ENCODE measurements around the gene IL6R.
"Not testable (repeated sequence)": the region's sequence is repeated elsewhere in the genome, so short reads cannot be mapped to it uniquely, and the experiment has no call there.

IL6R gene

DNA sequence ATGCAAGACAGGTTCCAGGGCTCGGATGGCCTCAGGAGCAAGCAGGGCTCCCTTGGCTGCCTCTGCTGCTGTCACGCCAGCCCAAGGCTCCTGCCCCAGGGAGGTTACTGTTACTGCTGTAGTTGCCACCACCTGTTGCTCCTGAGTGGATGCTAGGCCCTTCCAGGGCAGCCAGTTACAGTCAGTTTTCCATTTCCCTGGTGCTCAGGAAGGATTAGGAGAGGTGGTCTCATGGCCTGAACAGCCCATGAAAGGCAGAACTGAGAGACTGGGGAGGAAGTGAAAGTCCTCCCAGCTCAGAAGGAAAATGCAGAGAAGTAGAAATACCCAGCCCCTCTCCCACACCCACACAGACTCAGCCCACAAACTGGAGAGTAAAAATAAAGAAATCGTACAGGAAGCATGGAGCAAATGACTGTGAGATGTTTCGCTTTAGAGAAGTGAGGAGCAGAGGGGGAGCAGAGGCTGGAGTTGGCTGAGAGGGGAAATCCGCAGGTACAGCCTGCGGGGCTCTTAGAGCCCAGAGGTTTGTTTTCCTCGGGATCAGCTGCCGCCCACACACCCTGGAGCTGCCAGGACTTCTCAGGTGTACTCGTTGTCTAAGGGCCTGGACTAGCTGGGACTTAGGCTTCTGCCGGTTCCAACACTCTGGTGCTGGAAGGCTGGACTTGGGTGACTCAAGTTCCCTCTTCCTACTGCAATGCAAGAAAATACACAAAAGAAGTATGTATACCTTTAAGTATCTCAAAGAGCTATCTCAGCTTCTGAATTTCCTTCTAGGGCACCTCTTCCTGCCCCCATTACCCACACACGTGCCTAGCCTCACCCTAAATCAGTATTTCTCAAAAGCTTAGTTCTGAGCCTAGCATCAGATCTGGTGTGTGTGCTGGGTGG is 2.3 kb downstream of the IL6R start:
- DNase-seq = peak; percentile 41

DNA sequence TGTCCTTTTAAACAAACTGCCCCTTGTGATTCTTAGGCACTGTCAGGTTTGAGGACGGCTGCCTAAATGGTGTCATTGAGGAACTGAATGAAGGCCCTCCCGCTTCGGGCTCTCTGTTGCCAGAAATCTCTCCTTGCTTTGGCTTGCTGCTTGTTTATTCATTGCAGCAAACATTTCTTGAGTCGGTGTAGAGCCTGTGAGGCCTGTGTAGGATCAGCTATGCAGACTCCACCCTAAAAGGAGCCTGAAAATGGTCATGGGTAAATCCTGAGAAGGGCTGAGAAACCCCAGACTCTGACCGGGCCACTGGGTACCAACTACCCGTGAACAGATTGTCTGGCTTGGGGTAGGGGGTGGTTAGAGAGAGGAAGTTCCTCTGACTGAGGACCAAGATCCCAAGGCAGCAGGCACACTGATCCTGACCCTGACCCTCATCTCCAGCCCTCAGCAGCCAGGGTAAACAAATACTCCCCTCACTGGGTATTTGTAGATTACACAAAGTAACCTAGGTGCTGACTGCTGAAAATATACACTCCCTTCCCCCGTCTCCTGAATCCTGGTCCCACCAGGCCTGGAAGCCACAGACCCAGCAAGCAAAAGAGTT is 3.1 kb downstream of the IL6R start:
- DNase-seq = peak; percentile 41

DNA sequence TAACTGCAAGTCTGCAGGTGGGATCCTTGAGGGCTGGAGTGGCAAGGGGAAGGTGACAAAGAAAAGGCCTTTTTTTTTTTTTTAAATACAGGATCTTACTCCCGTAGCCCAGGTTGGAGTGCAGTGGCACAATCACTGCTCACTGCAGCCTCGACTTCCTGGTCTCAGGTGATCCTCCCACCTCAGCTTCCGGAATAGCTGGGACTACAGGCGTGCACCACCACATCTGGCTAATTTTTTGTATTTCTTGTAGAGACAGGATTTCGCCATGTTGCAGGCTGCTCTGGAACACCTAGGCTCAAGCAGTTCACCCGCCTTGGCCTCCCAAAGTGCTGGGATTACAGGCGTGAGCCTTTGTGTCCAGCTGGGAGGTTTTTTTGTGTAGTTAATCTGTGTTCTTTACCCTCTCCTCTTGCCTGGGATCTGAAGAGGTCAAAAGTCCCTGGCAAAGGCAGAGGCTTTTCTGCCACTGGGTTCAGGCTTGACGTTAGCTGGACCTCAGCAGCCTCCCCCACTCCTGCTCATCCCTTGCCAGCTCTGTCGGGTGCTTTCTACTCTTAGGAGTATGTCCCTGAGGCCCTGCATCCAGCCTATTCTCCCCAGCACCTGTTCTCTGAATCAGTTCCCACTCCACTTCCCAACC is 5.2 kb downstream of the IL6R start:
- DNase-seq = no peak

DNA sequence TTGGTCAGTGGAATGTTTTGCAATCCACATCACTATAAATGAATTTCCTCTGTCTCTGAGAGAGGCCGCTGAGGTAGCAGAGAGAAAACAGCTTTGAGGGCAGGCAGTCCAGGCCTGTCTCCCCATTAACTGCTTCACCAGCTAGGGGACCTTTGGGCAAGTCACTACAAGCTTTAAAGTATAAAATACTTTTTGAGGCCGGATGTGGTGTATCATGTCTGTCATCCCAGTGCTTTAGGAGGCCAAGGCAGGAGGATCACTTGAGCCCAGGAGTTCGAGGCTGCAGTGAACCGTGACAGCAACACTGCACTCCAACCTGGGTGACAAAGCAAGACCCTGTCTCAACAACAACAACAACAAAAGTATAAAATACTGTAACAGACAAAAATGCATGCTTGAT is 6.4 kb downstream of the IL6R start:
- no peak for DNase-seq

DNA sequence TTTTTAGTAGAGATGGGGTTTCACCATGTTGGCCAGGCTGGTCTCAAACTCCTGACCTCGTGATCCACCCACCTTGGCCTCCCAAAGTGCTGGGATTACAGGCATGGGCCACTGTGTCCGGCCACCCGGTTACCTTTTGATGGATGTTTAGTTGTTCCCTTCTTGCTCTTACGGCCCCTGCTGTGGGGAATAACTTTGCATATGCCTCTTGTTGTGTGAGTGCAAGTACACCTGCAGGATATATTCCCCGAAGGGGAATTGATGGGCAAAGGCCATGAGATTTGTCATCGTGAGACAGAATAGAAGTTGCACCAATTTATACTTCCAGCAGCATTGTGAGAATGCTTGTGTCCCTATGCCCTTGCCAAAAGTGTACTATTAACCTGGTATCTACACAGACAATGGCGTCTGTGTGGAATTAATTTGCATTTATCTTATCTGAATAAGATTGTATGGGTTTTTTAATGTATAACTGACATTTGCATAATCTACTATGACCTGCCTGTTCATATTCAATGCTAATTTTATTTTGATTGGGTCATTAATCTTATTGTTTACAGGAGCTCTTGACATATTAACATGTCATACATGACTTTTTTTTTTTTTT is 8.1 kb downstream of the IL6R start:
- no peak for DNase-seq

DNA sequence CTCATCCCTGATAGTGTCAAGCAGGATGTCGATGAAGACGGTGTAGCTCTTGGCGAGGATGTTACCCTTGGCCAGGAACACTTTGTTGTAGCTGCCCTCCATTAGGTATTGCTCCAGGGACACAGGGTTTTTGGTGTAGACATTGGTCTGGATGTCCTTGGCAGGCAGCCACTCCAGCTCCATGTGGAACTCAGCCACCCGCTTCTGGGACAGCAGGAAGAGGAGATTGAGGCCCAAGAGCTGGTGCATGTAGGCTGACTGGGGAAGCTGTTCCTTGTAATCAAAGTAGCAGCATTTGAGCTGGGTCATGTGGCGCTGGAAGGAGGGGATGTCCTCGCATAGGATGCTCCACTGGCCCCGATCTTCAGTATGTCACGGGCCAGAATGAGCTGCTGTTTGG is 9.5 kb downstream of the IL6R start:
- no peak for DNase-seq

DNA sequence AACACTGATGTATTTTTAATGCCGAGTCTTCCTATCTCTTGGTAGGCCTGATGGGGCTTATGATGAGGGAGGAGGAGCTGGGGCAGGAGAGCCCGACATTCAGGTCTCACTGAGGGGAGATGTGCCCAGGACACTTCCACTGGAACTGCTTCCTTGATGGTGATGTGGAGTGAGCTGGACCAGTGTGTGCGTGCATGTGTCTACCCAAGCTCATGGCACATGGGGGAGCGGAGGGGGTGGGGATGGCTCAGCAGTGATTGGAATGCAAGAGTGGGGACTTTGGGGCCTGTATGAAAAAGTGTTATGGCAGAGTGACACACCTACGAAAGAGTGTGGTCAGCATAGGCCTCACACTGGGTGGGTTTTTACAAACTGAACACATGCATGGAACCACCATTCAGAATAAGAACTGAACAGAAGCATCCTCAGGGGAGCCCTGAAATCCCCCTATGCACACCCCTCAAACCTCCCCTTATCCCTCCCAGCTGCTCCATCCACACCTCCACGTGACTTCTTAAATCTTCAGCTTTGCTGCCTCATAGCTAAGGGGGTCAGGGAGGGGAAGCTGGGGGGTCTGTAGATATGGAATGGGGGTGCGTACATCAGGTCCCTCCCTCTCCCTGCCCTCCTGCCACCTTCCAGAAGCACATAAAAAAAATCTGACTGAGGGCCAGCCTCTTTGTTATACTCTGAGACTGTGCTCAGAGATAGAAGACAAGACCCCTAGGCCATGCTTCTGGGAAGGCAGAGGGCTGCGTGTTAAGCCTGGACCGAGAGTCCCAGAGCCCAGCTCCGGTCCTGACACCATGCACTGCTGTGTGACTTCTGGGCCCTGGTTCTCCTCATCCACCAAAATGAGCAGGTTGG is 11.6 kb downstream of the IL6R start:
- no peak for DNase-seq

DNA sequence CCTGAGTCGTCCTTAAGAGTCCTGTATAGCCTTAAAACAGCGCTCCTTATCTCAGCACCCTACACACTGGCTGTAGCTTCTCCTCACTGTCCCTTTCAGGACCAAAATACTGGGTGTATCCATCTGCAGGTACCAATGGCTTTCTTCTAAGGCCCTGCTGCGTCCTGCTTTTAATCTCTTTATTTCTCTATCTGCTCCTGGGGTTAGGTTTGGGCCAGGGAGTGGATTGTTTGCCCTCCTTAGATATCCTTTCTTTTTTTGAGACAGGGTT is 12.1 kb downstream of the IL6R start:
- no peak for DNase-seq

DNA sequence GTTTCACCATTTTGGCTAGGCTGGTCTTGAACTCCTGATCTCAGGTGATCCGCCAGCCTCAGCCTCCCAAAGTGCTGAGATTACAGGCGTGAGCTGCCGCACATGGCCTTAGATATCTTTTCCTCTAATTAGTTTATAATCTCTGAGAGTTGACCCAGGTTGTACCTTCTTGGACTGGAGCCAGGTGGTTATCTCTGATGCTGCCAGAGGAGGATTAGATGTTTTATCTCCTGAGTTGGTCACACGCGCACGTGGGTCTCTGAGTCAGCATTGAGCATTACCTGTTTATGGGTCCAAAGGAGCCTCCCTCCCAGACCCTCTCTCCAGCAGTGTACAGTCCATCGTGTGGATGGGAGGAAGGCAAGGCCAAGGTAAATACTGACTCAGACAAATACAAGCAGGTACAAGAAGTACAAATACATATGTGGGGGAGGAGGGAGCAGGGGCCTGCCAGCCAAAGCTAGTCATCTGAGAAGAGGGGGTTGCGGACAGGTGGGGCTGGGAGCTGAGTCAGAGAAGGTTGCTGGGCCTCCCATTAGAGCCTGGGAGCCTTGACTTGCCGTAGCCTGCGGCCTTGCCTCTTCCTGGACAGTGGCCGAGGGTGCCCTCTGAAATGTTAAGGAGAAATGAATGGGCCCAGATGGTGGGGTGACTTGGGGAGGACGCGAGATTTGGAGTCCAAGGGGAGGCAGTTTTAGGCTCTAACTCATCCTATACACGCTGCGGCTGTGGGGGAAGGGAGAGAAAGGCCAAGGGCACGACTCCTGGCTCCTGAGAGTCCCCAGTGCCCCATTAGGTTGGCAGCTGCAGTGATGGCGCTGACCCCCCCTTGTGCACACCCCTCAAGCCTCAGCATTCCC is 13.1 kb downstream of the IL6R start:
- DNase-seq = no peak

DNA sequence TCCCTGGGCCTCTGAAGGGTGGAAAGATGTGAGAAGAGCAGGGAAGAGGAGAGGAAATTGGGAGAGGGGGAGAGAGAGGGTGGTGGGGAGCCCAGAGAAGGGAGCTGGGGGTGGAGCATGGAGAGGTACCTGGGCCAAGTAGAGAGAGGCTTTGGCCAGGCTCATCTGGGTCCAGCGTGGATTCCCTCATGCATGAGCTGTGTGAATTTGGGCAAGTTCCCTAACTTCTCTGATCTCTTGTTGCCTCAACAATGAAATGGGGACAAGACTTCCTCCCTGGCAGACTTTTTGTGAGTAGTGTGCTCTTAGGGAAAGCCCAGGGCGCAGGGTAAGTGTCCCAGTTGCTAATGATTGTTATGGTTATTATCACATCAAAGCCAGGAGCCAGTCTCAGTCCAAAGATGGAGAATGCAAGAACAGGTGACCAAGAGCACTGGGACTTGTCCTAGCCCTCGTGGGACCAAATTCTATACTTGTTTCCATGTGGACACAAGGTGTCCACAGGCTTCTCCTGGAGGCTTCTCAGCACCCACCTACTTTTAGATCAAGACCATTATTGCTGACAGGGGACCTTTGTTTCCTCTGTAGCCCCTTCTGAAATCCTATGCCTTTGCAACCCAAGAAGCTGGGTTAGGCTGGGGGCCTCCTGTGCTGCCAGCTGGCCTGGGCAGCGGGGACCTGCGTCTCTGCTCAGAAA is 13.9 kb downstream of the IL6R start:
- DNase-seq = no peak

DNA sequence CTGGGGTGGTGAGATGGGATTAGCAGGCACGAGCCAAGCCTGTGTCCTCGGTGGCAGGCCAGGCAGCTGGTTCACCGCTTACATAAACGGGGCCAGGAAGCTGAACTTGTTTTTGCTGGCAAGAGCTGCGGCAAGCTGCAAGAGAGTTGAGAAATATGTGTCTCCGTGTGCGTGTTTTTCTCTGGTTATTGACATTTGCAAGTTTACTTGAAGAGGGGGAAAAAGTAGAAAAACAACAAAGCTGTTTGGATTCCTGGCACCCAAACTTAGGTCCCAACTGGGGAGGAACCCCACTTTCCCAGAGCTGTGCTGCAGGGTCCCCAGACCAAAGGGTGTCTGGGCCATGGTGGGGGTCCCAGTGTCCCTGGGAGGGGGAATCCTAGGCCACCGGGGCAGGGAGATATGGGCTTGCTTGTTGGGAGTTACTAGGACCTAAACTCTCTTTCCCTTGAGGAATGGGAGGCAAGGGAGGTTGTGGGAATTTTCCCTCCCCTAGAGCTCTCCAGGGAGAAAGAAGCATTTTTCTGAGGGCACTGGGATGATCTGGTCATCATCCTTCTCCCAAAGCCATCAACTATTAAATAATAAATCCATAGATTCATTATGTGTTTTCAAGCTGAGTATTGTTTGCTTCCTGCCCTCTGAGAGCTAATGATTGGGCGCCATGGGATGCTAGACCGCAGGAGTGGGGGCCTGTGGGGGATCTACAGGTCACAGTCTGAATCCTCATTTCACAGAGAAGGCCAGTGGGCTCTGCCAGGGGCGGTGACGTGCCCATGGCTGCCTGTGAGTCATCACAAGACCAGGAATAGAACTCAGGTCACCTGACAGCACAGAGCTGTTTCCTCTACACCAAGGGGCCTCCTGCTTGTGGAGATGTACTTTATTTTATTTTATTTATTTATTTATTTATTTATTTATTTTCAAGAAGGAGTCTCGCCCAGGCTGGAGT is 14.8 kb downstream of the IL6R start:
- DNase-seq = peak; percentile 79

DNA sequence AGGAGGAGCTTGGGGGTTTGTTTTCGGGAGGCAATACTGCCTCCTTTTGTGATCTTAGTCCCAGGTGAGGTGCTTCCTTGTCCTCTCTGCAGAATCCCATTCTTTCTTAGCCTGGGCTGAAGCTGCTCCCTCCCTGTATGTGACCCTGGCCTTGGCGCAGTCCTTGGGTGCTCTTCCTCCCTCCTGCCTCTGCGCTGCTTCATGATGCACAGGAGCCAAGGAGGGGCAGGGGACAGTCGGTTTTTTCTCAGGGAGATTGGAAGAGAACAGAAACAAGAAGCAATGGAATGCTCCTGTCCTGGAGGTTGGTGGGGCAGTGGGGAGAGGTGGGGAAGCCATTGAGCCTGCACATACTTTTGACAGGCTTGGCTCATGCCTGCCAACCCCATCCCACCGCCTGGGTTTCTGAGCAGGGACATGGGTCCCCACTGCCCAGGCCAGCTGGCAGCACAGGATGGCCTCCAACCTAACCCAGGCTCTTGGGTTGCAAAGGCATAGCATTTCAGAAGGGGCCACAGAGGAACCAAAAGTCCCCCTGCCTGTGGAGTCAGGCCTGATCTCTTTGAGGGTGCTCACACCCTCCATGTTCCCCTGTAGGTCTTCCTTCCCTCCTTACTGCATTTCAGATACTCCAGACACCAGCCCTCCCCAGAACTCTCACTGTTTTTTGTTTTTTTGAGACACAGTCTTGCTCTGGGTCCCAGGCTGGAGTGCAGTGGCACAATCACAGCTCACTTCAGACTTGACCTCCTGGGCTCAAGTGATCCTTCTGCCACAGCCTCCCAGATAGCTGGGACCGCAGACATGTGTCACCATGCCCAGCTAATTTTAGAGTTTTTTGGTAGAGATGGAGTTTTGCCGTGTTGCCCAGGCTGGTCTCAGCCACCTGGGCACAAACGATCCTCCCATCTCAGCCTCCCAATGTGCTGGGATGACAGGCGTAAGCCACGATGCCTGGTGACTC is 16.1 kb downstream of the IL6R start:
- DNase-seq = no peak

DNA sequence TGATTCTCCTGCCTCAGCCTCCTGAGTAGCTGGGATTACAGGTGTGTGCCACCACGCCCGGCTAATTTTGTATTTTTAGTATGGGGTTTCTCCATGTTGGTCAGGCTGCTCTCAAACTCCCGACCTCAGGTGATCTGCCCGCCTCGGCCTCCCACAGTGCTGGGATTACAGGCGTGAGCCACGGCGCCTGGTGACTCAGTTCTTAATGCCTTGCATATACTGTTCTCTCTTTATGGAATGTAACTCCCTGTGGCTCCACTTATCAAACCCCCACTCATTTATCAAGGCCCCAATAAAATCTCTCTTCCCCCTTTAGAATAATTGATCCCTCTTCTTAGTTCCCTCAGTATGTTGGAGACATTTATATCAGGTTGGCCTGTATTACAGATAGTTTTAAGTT is 16.9 kb downstream of the IL6R start:
- DNase-seq = not testable (repeated sequence)

DNA sequence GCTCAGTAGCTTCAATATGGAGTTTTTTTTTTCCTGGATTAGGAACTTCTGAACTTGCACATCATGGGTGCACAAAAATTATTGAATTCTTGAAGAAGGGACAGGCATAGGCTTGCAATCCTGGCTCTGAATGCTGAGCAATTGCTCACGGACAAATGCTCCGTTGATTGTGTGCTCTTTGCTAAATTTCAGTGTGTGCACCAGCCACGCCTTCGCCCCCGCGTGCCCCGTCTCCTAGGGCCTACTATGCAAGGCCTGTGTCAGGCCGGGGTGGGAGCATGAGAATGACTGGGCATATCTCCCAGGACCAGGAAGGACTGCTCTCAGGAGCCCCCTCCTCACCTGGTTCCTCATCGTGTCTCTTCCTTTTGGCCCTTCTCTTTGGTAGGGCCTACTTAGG is 17.4 kb downstream of the IL6R start:
- no peak for DNase-seq

DNA sequence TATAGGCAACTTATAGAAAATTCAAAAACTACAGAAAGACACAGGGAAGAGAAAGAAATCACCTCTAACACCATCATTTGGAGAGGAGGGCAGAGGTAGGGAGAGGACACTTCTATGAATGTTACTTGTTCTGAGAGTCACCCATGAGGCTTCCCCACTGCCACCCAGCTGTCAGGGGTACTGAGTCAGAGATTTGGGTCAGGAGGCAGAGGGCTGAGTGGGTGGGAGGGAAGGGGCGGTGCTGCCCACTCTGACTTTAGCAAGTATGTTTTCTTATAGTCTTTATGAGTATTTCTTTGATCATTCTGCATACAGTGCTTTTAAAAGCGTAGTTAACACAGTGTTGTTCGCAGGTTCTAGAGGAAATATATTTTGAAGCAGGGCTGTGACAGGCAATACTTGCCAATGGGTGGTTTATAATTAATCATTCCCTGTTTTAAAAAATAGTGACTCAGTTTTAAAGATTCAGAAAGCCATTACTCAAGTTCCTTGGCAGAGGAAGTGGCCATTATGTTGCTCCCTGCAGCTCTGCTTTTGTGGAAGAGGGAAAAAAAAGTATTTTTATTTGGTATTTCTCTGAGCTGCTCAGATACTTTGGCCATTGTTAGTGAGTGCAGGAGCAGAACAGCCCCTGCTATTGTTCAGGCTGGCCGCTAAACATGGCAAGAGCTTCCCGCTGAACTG is 18.3 kb downstream of the IL6R start:
- peak; percentile 74 for DNase-seq

DNA sequence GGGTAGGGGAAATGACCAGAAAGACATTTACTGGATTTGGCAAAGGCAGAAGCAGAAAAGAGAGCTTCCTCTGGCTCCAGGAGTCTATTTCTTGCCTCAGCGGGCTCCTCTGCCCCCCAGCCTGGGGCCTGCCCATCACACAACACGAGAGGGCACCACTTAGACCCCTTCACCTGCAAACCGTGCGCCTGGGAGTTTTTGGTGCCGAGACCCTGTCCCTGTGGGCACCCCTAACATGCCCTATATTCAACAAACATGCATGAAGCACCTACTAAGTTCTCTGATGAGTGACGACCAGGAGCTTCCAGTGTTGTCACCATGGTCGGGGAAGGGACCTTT is 18.8 kb downstream of the IL6R start:
- no peak for DNase-seq

DNA sequence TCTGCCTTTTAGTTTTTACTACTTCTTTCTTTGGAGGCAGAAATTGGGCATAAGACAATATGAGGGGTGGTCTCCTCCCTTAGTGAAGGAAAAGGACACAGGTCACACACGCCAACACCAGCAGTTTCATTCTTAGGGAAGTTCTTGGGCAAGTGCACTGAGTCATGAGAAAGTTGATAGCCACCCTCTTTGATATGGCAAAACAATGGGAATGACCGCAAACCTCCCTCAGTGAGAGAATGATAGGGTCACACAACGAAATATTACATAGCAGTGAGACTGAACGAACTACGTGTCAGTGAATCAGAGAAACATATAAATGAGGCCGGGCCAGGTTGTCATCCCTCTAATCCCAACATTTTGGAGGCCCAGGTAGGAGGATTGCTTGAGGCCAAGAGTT is 20.0 kb downstream of the IL6R start:
- no peak for DNase-seq
